GM12878 (cell line): ENCODE data around the gene PADI4.

Experiments used
- BRCA1 ChIP-seq: IDR thresholded peaks from 2 replicates; pipeline ENCODE4 v1.6.1; 2011; ENCODE audit warnings: low read depth, low read length, improper control_type of control experiment
- CEBPB ChIP-seq, 2 experiments: fragments of 150-350 bp in 1 of 2; IDR thresholded peaks; 2 replicates each; pipeline ENCODE4 v1.6.1; 2012 to 2014; ENCODE audit warnings: low read depth in 2 of 2, low read length in 2 of 2, borderline replicate concordance in 1 of 2, inconsistent platforms in 1 of 2
- EZH2 ChIP-seq: IDR thresholded peaks from 2 replicates; pipeline ENCODE4 v1.6.1; 2012; ENCODE audit warnings: low read depth, mild to moderate bottlenecking, control low read depth, inconsistent platforms, low read length, borderline replicate concordance; ENCODE audit not compliant: control insufficient read depth
- KDM1A ChIP-seq: fragments of 200-600 bp; sonication (generic); IDR thresholded peaks from 2 replicates; pipeline ENCODE4 v1.6.1; 2016; ENCODE audit warnings: borderline replicate concordance
- RAD21 ChIP-seq: IDR thresholded peaks from 2 replicates; pipeline ENCODE4 v1.6.1; 2011; ENCODE audit warnings: mild to moderate bottlenecking, low read depth, low read length, moderate library complexity; ENCODE audit not compliant: insufficient read depth
- YY1 ChIP-seq: IDR thresholded peaks from 2 replicates; pipeline ENCODE4 v1.6.1; 2011; ENCODE audit warnings: low read depth, mild to moderate bottlenecking, low read length
- TF ChIP-seq, protein P1 (sequence below): fragments of 450-650 bp; formaldehyde crosslinking; IDR thresholded peaks from 2 replicates; pipeline ENCODE4 v1.5.0; 2022; ENCODE audit warnings: mild to moderate bottlenecking, missing genetic modification characterization
- TF ChIP-seq, protein P2 (sequence below): fragments of 450-650 bp; formaldehyde crosslinking; IDR thresholded peaks from 2 replicates; pipeline ENCODE4 v1.4.0; 2022; ENCODE audit warnings: mild to moderate bottlenecking, moderate library complexity

DNA sequence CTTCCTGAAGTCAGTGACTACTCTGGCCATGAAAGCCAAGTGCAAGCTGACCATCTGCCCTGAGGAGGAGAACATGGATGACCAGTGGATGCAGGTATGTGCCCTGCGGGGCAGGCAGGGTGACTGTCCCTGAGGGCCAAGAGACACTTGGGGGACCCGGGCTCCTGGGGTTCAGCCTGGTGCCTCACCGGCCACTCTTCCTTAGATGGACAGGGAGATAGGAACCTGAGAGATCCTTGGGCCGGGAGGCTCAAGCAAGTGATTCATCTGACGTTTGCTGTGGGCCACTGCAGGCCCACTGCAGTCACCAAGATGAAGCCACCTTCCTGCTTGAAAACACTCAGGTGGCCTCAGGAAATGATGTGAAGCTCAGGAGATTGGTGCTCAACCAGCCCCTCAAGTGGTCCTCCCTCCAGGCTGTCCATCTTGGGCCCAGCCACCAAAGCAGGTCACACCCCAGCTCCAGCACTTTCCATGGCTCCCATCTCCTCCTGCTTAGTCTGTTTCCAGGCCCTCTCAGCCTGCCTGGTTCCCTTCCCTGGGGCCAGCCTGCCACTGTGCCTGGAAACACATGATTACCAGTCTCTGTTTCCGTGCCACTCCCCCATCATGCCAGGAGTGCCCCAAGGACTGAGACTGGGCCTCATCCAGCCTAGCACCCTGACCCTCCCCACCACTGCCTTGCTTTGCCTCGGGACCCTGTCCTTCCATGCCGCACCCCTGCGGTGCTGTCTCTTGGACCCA is 38.2 kb downstream of the PADI4 start:
- TF ChIP-seq RAD21 (no peak), YY1 (no peak), CEBPB (IDR thresholded peaks at IDR 0.05; ENCODE audit: borderline replicate concordance in 1 of 2, low read depth in 2 of 2, low read length in 2 of 2) (no peak), BRCA1 (no peak), KDM1A (no peak), EZH2 (no peak)
- TF ChIP-seq, protein P1, sequence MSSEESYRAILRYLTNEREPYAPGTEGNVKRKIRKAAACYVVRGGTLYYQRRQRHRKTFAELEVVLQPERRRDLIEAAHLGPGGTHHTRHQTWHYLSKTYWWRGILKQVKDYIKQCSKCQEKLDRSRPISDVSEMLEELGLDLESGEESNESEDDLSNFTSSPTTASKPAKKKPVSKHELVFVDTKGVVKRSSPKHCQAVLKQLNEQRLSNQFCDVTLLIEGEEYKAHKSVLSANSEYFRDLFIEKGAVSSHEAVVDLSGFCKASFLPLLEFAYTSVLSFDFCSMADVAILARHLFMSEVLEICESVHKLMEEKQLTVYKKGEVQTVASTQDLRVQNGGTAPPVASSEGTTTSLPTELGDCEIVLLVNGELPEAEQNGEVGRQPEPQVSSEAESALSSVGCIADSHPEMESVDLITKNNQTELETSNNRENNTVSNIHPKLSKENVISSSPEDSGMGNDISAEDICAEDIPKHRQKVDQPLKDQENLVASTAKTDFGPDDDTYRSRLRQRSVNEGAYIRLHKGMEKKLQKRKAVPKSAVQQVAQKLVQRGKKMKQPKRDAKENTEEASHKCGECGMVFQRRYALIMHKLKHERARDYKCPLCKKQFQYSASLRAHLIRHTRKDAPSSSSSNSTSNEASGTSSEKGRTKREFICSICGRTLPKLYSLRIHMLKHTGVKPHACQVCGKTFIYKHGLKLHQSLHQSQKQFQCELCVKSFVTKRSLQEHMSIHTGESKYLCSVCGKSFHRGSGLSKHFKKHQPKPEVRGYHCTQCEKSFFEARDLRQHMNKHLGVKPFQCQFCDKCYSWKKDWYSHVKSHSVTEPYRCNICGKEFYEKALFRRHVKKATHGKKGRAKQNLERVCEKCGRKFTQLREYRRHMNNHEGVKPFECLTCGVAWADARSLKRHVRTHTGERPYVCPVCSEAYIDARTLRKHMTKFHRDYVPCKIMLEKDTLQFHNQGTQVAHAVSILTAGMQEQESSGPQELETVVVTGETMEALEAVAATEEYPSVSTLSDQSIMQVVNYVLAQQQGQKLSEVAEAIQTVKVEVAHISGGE = no peak
- TF ChIP-seq, protein P2, sequence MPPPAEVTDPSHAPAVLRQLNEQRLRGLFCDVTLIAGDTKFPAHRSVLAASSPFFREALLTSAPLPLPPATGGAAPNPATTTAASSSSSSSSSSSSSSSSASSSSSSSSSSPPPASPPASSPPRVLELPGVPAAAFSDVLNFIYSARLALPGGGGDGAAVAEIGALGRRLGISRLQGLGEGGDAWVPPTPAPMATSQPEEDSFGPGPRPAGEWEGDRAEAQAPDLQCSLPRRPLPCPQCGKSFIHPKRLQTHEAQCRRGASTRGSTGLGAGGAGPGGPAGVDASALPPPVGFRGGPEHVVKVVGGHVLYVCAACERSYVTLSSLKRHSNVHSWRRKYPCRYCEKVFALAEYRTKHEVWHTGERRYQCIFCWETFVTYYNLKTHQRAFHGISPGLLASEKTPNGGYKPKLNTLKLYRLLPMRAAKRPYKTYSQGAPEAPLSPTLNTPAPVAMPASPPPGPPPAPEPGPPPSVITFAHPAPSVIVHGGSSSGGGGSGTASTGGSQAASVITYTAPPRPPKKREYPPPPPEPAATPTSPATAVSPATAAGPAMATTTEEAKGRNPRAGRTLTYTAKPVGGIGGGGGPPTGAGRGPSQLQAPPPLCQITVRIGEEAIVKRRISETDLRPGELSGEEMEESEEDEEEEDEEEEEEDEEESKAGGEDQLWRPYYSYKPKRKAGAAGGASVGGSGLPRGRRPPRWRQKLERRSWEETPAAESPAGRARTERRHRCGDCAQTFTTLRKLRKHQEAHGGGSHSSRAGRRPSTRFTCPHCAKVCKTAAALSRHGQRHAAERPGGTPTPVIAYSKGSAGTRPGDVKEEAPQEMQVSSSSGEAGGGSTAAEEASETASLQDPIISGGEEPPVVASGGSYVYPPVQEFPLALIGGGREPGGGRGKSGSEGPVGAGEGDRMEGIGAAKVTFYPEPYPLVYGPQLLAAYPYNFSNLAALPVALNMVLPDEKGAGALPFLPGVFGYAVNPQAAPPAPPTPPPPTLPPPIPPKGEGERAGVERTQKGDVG = no peak
